WTC11 (cell line): ENCODE data around the gene CETP. TPM values are rescaled to one million over a fixed set of nuclear protein-coding genes. Genes with fewer than 3 reads are reported as not detected.

Experiments
- ATAC-seq: fragments of 200-7000 bp; cut with Tn5 transposase; 2 replicates; pipeline ENCODE4 v1.10.0; 2021; ENCODE audit warnings: mild to moderate bottlenecking, moderate library complexity
- Bru-seq: library from RNA; stranded (reverse); fragments of 400-500 nt; gene quantifications from one replicate; lab custom pipeline; 2021; lab: Mats Ljungman, UMichigan
- CTCF ChIA-PET: fragments of 300-600 bp; sonication (Branson Sonifier 250); formaldehyde crosslinking; loops from one replicate; lab custom pipeline; 2021; ENCODE audit warnings: antibody characterized with exemption; lab: Charles Lee
- POLR2A ChIA-PET: fragments of 350-600 bp; sonication (Branson Sonifier 250); formaldehyde crosslinking; loops from one replicate; lab custom pipeline; 2021; ENCODE audit warnings: antibody characterized with exemption; lab: Charles Lee
- DNase-seq: peaks from one replicate; pipeline ENCODE4 v3.0.0; 2021; ENCODE audit warnings: low spot score
- H3K27ac Mint-ChIP-seq: 2 replicates; pipeline ENCODE4 v1.8.0; 2021; ENCODE audit warnings: mixed read lengths
- H3K27me3 Mint-ChIP-seq: 2 replicates; pipeline ENCODE4 v1.8.0; 2021; ENCODE audit warnings: low read depth, mild to moderate bottlenecking, moderate library complexity, mixed read lengths
- H3K36me3 Mint-ChIP-seq: 2 replicates; pipeline ENCODE4 v1.8.0; 2021; ENCODE audit warnings: mixed read lengths
- H3K4me1 Mint-ChIP-seq: 2 replicates; pipeline ENCODE4 v1.8.0; 2022; ENCODE audit warnings: mixed read lengths
- H3K4me3 Mint-ChIP-seq: 2 replicates; pipeline ENCODE4 v1.8.0; 2021; ENCODE audit warnings: mild to moderate bottlenecking, moderate library complexity, mixed read lengths
- H3K9me3 Mint-ChIP-seq: 2 replicates; pipeline ENCODE4 v1.8.0; 2021; ENCODE audit warnings: mixed read lengths
- ATF3 ChIP-seq: sonication (generic); formaldehyde crosslinking; conservative IDR thresholded peaks from 2 replicates; pipeline ENCODE4 v1.8.1; 2022; ENCODE audit warnings: mild to moderate bottlenecking, missing genetic modification reagents
- ELF4 ChIP-seq: sonication (generic); formaldehyde crosslinking; IDR thresholded peaks from 2 replicates; pipeline ENCODE4 v1.8.1; 2022; ENCODE audit warnings: low read depth, mild to moderate bottlenecking, moderate library complexity, missing genetic modification reagents
- EMX1 ChIP-seq: fragments of 250-450 bp; sonication (Bioruptor Pico); IDR thresholded peaks from 2 replicates; pipeline ENCODE4 v1.8.0; 2021; ENCODE audit warnings: mild to moderate bottlenecking
- GABPB1 ChIP-seq: sonication (generic); formaldehyde crosslinking; IDR thresholded peaks from 2 replicates; pipeline ENCODE4 v1.8.1; 2023; ENCODE audit warnings: mild to moderate bottlenecking, missing genetic modification reagents
- JUN ChIP-seq: sonication (generic); formaldehyde crosslinking; IDR thresholded peaks from 2 replicates; pipeline ENCODE4 v1.8.0; 2023; ENCODE audit warnings: mild to moderate bottlenecking, missing genetic modification reagents
- MYBL2 ChIP-seq: sonication (generic); formaldehyde crosslinking; IDR thresholded peaks from 2 replicates; pipeline ENCODE4 v1.8.1; 2023; ENCODE audit warnings: mild to moderate bottlenecking, moderate library complexity, missing genetic modification reagents
- NFATC4 ChIP-seq: fragments of 250-450 bp; sonication (Bioruptor Pico); IDR thresholded peaks from 2 replicates; pipeline ENCODE4 v1.9.0; 2021; ENCODE audit warnings: mild to moderate bottlenecking
- OVOL2 ChIP-seq: fragments of 250-450 bp; sonication (Bioruptor Pico); IDR thresholded peaks from 2 replicates; pipeline ENCODE4 v1.9.0; 2021; ENCODE audit warnings: mild to moderate bottlenecking, borderline replicate concordance
- PREB ChIP-seq: sonication (generic); formaldehyde crosslinking; IDR thresholded peaks from 2 replicates; pipeline ENCODE4 v1.8.1; 2022; ENCODE audit warnings: mild to moderate bottlenecking, missing genetic modification reagents, moderate library complexity, borderline replicate concordance
- RELA ChIP-seq: sonication (generic); formaldehyde crosslinking; IDR thresholded peaks from 2 replicates; pipeline ENCODE4 v1.8.1; 2022; ENCODE audit warnings: missing genetic modification reagents, mild to moderate bottlenecking, borderline replicate concordance
- TEAD1 ChIP-seq: sonication (generic); formaldehyde crosslinking; IDR thresholded peaks from 2 replicates; pipeline ENCODE4 v1.8.0; 2022; ENCODE audit warnings: mild to moderate bottlenecking, missing genetic modification reagents
- USF2 ChIP-seq: sonication (generic); formaldehyde crosslinking; IDR thresholded peaks from 2 replicates; pipeline ENCODE4 v1.8.1; 2023; ENCODE audit warnings: mild to moderate bottlenecking, missing genetic modification reagents, moderate library complexity
- ZMAT4 ChIP-seq: fragments of 250-450 bp; sonication (Bioruptor Pico); IDR thresholded peaks from 2 replicates; pipeline ENCODE4 v1.9.0; 2021; ENCODE audit warnings: mild to moderate bottlenecking
- ZNF121 ChIP-seq: sonication (generic); formaldehyde crosslinking; IDR thresholded peaks from 2 replicates; pipeline ENCODE4 v1.8.0; 2023; ENCODE audit warnings: missing genetic modification reagents
- ZNF281 ChIP-seq: sonication (generic); formaldehyde crosslinking; IDR thresholded peaks from 2 replicates; pipeline ENCODE4 v1.8.0; 2023; ENCODE audit warnings: mild to moderate bottlenecking, missing genetic modification reagents
- ZNF423 ChIP-seq: fragments of 250-450 bp; sonication (Bioruptor Pico); IDR thresholded peaks from 2 replicates; pipeline ENCODE4 v2.1.2; 2022; ENCODE audit warnings: mild to moderate bottlenecking, moderate library complexity
- ZNF532 ChIP-seq: fragments of 250-450 bp; sonication (Bioruptor Pico); IDR thresholded peaks from 2 replicates; pipeline ENCODE4 v1.9.0; 2021; ENCODE audit warnings: mild to moderate bottlenecking, borderline replicate concordance
- long read RNA-seq, 3 experiments: library from RNA in 1 of 3; library from capped mRNA in 1 of 3; library from polyadenylated mRNA in 1 of 3; unstranded in 2 of 3; stranded (forward) in 1 of 3; transcript quantifications; one replicate each; pipeline ENCODE4 v2.0.0, GENCODE V29; 2021
- total RNA-seq: library from RNA; stranded (reverse); gene quantifications from 3 replicates; pipeline ENCODE4 v1.2.3, GENCODE V29; 2021

Gene CETP
- total RNA-seq (not detected in 3 replicates), Bru-seq, nascent RNA (not detected)
- long read RNA-seq, experiment 1, result 0 reads
- long read RNA-seq, experiment 2, result 0 reads
- long read RNA-seq, experiment 3, result 0 reads

- Mint-ChIP-seq H3K9me3 (no peaks in the 10 kb centered on the region), H3K4me3 (no peak within 1 kb of the TSS)
Observed at GRCh38 chr16:56961851-56962281, at the start of gene CETP. Gene CETP (plus strand): TSS chr16:56961950. CDS start chr16:56961980, 30 bp downstream.

More at GRCh38 chr16:56961851-56962281, at the start of gene CETP:
- H3K4me1 Mint-ChIP-seq, result peaks cover 7% of the 10 kb centered on the region
- POLR2A ChIA-PET, result no interaction called here
- no peak within 1 kb of the TSS for H3K27ac Mint-ChIP-seq
- TF ChIP-seq ZMAT4 (CRISPR knock-in tag) (no peak), ZNF281 (no peak), EMX1 (CRISPR knock-in tag) (no peak), TEAD1 (CRISPR knock-in tag) (no peak), GABPB1 (CRISPR knock-in tag) (no peak), ZNF532 (CRISPR knock-in tag) (no peak), ZNF423 (CRISPR knock-in tag) (no peak), USF2 (CRISPR knock-in tag) (no peak), MYBL2 (CRISPR knock-in tag) (no peak), ZNF121 (CRISPR knock-in tag) (no peak), JUN (no peak), NFATC4 (no peak), OVOL2 (no peak), PREB (CRISPR knock-in tag) (no peak), RELA (CRISPR knock-in tag) (no peak), ATF3 (CRISPR knock-in tag) (no peak), ELF4 (CRISPR knock-in tag) (no peak)
- CTCF ChIA-PET, result interaction anchor here (0.8 to 1.2 kb wide), 3 partner anchors 10 to 131 kb away, joined by 3 to 5 read pairs (median 5); partner anchors contain the start of gene CPNE2
- DNase-seq, result no peak
- no peaks in the 10 kb centered on the region for H3K27me3 Mint-ChIP-seq
- ATAC-seq, result no peak
- no peaks in the 10 kb centered on the region for H3K36me3 Mint-ChIP-seq
